Neural progenitor cell (in vitro differentiated cells): ENCODE measurements around the gene CCNC.

ENCODE experiments used
- CTCF ChIP-seq: fragments of 200-600 bp; sonication (generic); IDR thresholded peaks from 2 replicates; pipeline ENCODE4 v1.5.1; 2017; ENCODE audit warnings: antibody characterized with exemption, mild to moderate bottlenecking
- EZH2 ChIP-seq: fragments of 200-600 bp; sonication (generic); IDR thresholded peaks from 2 replicates; pipeline ENCODE4 v1.6.1; 2017; ENCODE audit warnings: antibody characterized with exemption, mild to moderate bottlenecking, moderate library complexity
- EZH2phosphoT487 ChIP-seq: fragments of 200-600 bp; sonication (generic); IDR thresholded peaks from 2 replicates; pipeline ENCODE4 v1.6.1; 2017; ENCODE audit warnings: antibody characterized with exemption

GRCh38 chr6:99590728-99591672 is 22.5 kb upstream of the CCNC start:
- TF ChIP-seq CTCF = no peak
- peak; percentile 95 for TF ChIP-seq EZH2
- peak; percentile 96 for TF ChIP-seq EZH2phosphoT487
